GM23248 (cell line): ENCODE measurements around the gene ZMIZ1.

Experiments used
- EZH2 ChIP-seq: fragments of 200-600 bp; sonication (generic); IDR thresholded peaks from 2 replicates; pipeline ENCODE4 v1.6.1; 2018; ENCODE audit warnings: antibody characterized with exemption, mild to moderate bottlenecking; ENCODE audit not compliant: insufficient read depth, poor library complexity, severe bottlenecking
- EZH2phosphoT487 ChIP-seq: fragments of 200-600 bp; sonication (generic); IDR thresholded peaks from 2 replicates; pipeline ENCODE4 v1.6.1; 2018; ENCODE audit warnings: antibody characterized with exemption, moderate library complexity, mild to moderate bottlenecking, low read depth; ENCODE audit not compliant: insufficient read depth

DNA sequence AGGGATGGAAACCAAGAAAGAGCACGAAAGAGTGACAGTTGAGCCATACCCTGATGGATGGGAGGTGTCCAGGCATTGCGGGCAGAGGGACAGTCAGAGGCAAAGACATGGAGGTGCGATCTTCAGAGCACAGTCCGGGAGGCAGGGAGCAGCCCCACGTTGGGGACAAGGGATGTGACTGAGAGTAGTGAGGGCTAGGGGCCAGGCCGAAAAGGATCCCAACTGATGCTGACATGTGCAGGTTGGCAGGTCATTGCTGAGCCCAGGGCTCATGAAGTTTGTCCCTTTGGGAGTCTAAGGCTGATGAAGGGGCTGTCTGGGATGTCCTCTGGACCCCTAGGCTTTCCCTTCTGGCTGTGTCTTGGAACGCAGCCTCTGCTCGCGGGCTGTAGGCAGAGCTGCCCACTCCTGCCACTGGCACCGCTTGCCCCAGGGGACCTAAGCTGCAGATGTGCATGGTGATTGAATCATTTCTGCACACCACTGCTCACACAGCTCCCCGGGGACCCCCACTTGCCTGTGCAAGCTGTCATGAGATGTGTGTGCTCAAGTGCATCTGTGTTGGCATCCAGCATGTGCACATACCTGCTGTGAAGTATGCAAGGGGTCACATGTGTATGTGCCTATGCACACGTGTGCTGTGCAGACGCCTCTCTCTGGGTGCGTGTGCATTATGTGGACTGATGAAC, 125.1 kb downstream of the ZMIZ1 start:
- TF ChIP-seq EZH2 (no peak), EZH2phosphoT487 (no peak)
